Measurements from ENCODE around the gene S100A11.

S100A11 gene

GRCh38 chr1:152067150-152067549 is 30.3 kb upstream of the S100A11 start:
- no peak for DNase-seq (ENCODE audit: low read depth)
- no peak overlapping the region for H3K4me3 ChIP-seq (ENCODE audit: low read depth, low read length)
- no peak for TF ChIP-seq CTCF (conservative IDR thresholded peaks at IDR 0.05; ENCODE audit: low read depth, low read length)

DNA sequence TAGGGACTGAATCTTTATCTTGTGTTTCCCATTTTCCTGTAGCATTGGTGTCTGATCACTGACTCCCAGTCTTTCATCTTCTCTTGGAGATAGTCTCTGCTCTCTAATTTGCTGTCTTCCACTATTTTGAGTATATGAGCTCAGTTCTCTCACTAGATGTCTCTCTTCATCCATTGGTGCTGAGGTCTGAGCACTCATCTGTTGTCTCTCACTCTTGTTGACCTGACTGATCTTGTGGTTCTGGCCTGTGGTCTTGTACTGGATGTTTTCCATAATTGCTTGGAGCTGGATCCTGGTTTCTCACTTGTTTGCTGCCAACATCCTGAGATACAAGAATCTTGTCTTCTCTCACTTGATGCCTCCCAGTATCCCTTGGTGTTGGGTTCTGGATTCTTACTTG is 25.1 kb upstream of the S100A11 start:
- DNase-seq (ENCODE audit: low read depth), result no peak
- TF ChIP-seq CTCF (conservative IDR thresholded peaks at IDR 0.05; ENCODE audit: low read depth, low read length), result no peak

DNA sequence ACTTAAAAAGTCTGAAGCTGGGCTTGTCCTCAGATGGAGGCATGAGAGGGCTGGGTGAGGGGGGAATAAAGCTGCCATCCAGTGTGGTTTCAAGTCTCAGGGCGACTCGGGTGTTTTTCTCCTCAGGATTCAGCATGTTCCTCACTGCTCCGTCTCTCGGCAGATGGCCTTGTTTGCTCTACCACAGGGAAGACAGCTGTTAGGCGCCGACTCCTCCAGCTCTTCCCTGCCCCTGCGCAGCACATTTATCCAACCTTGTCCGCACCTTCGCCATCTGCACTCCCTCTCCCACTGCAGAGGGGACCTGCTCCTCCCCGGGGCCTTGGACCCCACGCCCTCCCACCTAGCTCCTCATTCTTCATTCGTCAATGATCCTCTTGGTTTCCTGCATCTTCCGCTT is 16.6 kb upstream of the S100A11 start:
- TF ChIP-seq CTCF (conservative IDR thresholded peaks at IDR 0.05; ENCODE audit: low read depth, low read length), result no peak

More for the DNA sequence above, 25.1 kb upstream of the S100A11 start:
- H3K4me3 ChIP-seq (ENCODE audit: low read depth, low read length), result no peak overlapping the region

GRCh38 chr1:152052606-152053005 is 15.8 kb upstream of the S100A11 start:
- DNase-seq (ENCODE audit: low read depth), result peak; percentile 85
- TF ChIP-seq CTCF (conservative IDR thresholded peaks at IDR 0.05; ENCODE audit: low read depth, low read length), result peak; percentile 90
- H3K4me3 ChIP-seq (ENCODE audit: low read depth, low read length), result no peak overlapping the region

More for the DNA sequence above, 16.6 kb upstream of the S100A11 start:
- DNase-seq (ENCODE audit: low read depth), result no peak
- no peak overlapping the region for H3K4me3 ChIP-seq (ENCODE audit: low read depth, low read length)

DNA sequence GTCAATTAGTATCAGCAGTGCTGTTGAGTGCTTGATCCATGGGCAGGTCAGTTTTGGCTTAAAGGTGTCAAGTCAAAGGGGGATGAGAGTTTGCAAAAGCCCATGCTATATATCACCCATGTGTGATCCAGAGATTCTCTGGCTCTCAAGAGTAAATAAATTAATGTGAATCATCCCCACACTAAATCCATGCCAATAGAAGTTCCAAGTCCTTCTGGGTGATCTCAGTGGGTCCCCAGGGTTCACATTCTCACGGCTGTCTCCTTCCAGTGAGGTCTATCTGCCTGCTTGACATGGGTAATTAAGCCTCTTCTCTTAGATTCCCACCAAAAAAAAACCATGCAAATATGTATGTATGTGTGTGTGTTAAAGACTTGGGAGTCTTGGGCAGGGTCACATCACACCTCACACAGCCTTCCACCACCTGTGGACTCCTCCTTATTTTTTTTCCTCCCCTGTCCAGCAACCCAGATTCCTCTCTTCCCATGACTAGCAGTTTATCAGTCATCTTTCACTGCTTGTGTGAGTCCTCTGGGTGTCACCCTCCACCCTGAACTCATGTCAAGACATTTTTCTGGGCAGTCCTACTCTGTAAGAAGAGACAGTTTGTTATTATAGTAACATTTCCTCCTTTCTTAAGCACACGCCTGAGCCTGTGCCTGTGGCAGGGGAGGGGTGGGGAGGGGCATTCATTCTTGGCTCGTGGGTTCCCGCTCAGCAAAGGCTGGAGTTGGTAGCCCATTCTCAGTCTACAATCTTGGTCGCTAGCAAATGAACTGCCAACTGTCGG is 14.3 kb upstream of the S100A11 start:
- no peak for DNase-seq (ENCODE audit: low read depth)
- TF ChIP-seq CTCF (conservative IDR thresholded peaks at IDR 0.05; ENCODE audit: low read depth, low read length), result no peak
- H3K4me3 ChIP-seq (ENCODE audit: low read depth, low read length), result no peak overlapping the region

- no peak overlapping the region for H3K4me3 ChIP-seq (ENCODE audit: low read depth, low read length)
- peak; percentile 80 for DNase-seq (ENCODE audit: low read depth)
- TF ChIP-seq CTCF (conservative IDR thresholded peaks at IDR 0.05; ENCODE audit: low read depth, low read length), result no peak
Measured at GRCh38 chr1:152049291-152050083, 12.7 kb upstream of the S100A11 start.

Measured in choroid plexus epithelial cell (primary cell).